Choroid plexus epithelial cell (primary cell): Measurements from ENCODE around the gene OLFM2.

Experiments used
- DNase-seq: peaks from one replicate; pipeline ENCODE4 v3.0.0-alpha.2; 2010; ENCODE audit warnings: low read depth
- H3K4me3 ChIP-seq: 2 replicates; pipeline ENCODE4 v1.5.1; 2011; ENCODE audit warnings: low read depth, mild to moderate bottlenecking, control low read depth, low read length, moderate library complexity
- TF ChIP-seq, protein P1 (sequence below): conservative IDR thresholded peaks from 2 replicates; pipeline ENCODE4 v1.5.1; 2011; ENCODE audit warnings: low read depth, mild to moderate bottlenecking, control low read depth, inconsistent platforms, low read length, moderate library complexity

Gene OLFM2

GRCh38 chr19:9885077-9885552, 51.2 kb downstream of the OLFM2 start:
- DNase-seq, result peak; percentile 38
- H3K4me3 ChIP-seq, result no peak overlapping the region
- TF ChIP-seq, protein P1, sequence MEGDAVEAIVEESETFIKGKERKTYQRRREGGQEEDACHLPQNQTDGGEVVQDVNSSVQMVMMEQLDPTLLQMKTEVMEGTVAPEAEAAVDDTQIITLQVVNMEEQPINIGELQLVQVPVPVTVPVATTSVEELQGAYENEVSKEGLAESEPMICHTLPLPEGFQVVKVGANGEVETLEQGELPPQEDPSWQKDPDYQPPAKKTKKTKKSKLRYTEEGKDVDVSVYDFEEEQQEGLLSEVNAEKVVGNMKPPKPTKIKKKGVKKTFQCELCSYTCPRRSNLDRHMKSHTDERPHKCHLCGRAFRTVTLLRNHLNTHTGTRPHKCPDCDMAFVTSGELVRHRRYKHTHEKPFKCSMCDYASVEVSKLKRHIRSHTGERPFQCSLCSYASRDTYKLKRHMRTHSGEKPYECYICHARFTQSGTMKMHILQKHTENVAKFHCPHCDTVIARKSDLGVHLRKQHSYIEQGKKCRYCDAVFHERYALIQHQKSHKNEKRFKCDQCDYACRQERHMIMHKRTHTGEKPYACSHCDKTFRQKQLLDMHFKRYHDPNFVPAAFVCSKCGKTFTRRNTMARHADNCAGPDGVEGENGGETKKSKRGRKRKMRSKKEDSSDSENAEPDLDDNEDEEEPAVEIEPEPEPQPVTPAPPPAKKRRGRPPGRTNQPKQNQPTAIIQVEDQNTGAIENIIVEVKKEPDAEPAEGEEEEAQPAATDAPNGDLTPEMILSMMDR, result peak; percentile 67

DNA sequence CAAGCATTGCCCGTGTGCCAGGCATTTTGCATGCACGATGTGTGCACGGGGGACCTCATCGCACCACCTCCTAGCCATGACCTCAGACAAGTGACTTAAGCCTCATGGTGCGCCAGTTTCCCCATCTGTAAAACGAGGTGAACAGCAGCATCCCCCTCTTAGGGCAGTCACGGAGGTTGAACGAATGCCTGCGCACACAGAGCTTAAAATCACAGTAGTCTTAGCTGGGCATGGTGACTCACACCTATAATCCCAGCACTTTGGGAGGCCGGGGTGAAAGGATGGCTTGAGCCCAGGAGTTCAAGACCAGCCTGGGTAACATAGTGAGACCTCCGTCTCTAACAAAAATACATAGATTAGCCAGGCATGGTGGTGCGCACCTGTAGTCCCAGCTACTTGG, 52.6 kb downstream of the OLFM2 start:
- no peak for DNase-seq
- H3K4me3 ChIP-seq, result no peak overlapping the region
- TF ChIP-seq, protein P1, result no peak

GRCh38 chr19:9883231-9883758, 53.0 kb downstream of the OLFM2 start:
- TF ChIP-seq, protein P1, result no peak
- no peak for DNase-seq
- H3K4me3 ChIP-seq, result no peak overlapping the region

DNA sequence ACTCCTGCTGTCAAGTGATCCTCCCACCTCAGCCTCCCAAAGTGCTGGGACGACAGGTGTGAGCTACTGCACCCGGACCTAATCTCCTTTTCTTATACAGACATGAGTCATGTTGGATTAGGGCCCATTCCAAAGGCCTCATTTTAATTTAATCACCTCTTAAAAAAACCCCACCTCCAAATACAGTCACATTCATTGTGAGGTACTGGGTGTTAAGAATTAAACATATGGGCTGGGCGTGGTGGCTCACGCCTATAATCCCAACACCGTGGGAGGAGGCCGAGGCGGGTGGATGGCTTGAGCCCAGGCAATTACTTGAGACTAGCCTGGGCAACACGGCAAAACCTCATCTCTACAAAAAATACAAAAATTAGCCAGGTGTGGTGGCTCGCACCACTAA, 54.6 kb downstream of the OLFM2 start:
- H3K4me3 ChIP-seq, result no peak overlapping the region
- DNase-seq, result no peak
- TF ChIP-seq, protein P1, result no peak

- peak; percentile 39 for DNase-seq
- TF ChIP-seq, protein P1, result no peak
These were observed 57.7 kb downstream of the OLFM2 start for GRCh38 chr19:9878511-9879196.

GRCh38 chr19:9877780-9878510, 58.4 kb downstream of the OLFM2 start:
- TF ChIP-seq, protein P1, result no peak

More at GRCh38 chr19:9878511-9879196, 57.7 kb downstream of the OLFM2 start:
- H3K4me3 ChIP-seq, result no peak overlapping the region

More at GRCh38 chr19:9877780-9878510, 58.4 kb downstream of the OLFM2 start:
- peak; percentile 53 for DNase-seq
- H3K4me3 ChIP-seq, result no peak overlapping the region
